Thyroid gland (tissue), 4 donors: ENCODE measurements around the gene CBLC.

Experiments used
- POLR2A ChIP-seq, 2 donors: fragments of 450-650 bp; IDR thresholded peaks; one replicate each; pipeline ENCODE4 v1.6.1; 2017; ENCODE audit warnings: antibody characterized with exemption in 2 of 2, mild to moderate bottlenecking in 2 of 2, moderate library complexity in 1 of 2
- TF ChIP-seq, protein P1 (sequence below), 6 experiments: fragments of 200-600 bp in 3 of 6; fragments of 450-650 bp in 3 of 6; sonication (generic) in 3 of 6; IDR thresholded peaks; one replicate each; pipeline ENCODE4 v1.5.1; 2016 to 2019; ENCODE audit warnings: antibody characterized with exemption in 6 of 6, mild to moderate bottlenecking in 2 of 6, inconsistent platforms in 1 of 6, moderate library complexity in 1 of 6

DNA sequence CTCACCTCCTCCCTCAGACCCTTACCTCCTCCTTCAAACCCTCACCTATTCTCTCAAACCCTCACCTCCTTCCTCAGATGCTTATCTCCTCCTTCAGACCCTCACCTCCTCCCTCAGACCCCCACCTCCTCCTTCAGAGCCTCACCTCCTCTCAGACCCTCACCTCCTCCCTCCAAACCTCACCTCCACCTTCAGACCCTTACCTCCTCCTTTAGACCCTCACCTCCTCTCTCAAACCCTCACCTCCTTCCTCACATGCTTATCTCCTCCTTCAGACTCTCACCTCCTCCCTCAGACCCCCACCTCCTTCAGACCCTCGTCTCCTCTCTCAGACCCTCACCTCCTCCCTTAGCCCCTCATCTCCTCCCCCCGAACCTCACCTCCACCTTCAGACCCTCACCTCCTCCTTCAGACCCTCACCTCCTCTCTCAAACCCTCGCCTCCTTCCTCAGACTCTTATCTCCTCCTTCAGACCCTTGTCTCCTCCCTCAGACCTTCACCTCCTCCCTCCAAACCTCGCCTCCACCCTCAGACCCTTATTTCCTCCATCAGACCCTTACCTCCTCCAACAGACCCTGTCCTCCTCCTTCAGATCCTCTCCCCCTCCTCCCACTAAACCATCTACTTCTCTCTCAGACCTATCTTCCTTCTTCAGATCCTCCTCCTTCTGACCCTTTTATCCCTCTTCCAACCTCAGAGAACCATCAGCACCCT lies 31.6 kb upstream of the CBLC start:
- TF ChIP-seq, protein P1, sequence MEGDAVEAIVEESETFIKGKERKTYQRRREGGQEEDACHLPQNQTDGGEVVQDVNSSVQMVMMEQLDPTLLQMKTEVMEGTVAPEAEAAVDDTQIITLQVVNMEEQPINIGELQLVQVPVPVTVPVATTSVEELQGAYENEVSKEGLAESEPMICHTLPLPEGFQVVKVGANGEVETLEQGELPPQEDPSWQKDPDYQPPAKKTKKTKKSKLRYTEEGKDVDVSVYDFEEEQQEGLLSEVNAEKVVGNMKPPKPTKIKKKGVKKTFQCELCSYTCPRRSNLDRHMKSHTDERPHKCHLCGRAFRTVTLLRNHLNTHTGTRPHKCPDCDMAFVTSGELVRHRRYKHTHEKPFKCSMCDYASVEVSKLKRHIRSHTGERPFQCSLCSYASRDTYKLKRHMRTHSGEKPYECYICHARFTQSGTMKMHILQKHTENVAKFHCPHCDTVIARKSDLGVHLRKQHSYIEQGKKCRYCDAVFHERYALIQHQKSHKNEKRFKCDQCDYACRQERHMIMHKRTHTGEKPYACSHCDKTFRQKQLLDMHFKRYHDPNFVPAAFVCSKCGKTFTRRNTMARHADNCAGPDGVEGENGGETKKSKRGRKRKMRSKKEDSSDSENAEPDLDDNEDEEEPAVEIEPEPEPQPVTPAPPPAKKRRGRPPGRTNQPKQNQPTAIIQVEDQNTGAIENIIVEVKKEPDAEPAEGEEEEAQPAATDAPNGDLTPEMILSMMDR (IDR thresholded peaks at IDR 0.05): no peak
- TF ChIP-seq POLR2A (IDR thresholded peaks at IDR 0.05): no peak
